Endodermal cell (in vitro differentiated cells): ENCODE results near the gene DUOX1. TPM values are rescaled to one million over a fixed set of nuclear protein-coding genes. Genes with fewer than 3 reads are reported as not detected.

ENCODE experiments used
- DNase-seq: peaks from one replicate; pipeline ENCODE4 v3.0.0-alpha.2; 2017
- H3K27ac ChIP-seq: 2 replicates; pipeline ENCODE4 v1.5.1; 2013; ENCODE audit warnings: mild to moderate bottlenecking, low read depth, low read length, moderate library complexity
- H3K27me3 ChIP-seq: 2 replicates; pipeline ENCODE4 v1.6.1; 2013; ENCODE audit warnings: mild to moderate bottlenecking, low read length, moderate library complexity; ENCODE audit not compliant: insufficient read depth, control insufficient read depth, poor library complexity, severe bottlenecking
- H3K36me3 ChIP-seq: 2 replicates; pipeline ENCODE4 v1.7.0; 2013; ENCODE audit warnings: mild to moderate bottlenecking, low read length, moderate library complexity; ENCODE audit not compliant: control insufficient read depth, insufficient read depth
- H3K4me1 ChIP-seq: one replicate; pipeline ENCODE4 v1.7.0; 2013; ENCODE audit warnings: low read length; ENCODE audit not compliant: control insufficient read depth, insufficient read depth
- H3K4me3 ChIP-seq: 2 replicates; pipeline ENCODE4 v1.5.1; 2013; ENCODE audit warnings: mild to moderate bottlenecking, low read length, moderate library complexity
- H3K9ac ChIP-seq: 2 replicates; pipeline ENCODE4 v1.6.1; 2013; ENCODE audit warnings: mild to moderate bottlenecking, low read length, moderate library complexity; ENCODE audit not compliant: poor library complexity, severe bottlenecking; ENCODE audit errors: extremely low read depth
- H3K9me3 ChIP-seq: 2 replicates; pipeline ENCODE4 v1.6.1; 2013; ENCODE audit warnings: mild to moderate bottlenecking, low read length, moderate library complexity; ENCODE audit not compliant: control insufficient read depth
- H3K27ac Mint-ChIP-seq: 2 replicates; pipeline ENCODE4 v1.8.0; 2020; ENCODE audit warnings: mixed read lengths
- H3K27me3 Mint-ChIP-seq: 2 replicates; pipeline ENCODE4 v1.8.0; 2021; ENCODE audit warnings: mild to moderate bottlenecking, mixed read lengths; ENCODE audit not compliant: insufficient read depth
- H3K36me3 Mint-ChIP-seq: 2 replicates; pipeline ENCODE4 v1.8.0; 2020; ENCODE audit warnings: low read depth, mixed read lengths
- H3K4me1 Mint-ChIP-seq: 2 replicates; pipeline ENCODE4 v1.8.0; 2020; ENCODE audit warnings: mixed read lengths
- H3K4me3 Mint-ChIP-seq: 2 replicates; pipeline ENCODE4 v1.8.0; 2020; ENCODE audit warnings: mild to moderate bottlenecking, moderate library complexity, mixed read lengths
- H3K9me3 Mint-ChIP-seq: 2 replicates; pipeline ENCODE4 v1.8.0; 2020; ENCODE audit warnings: mild to moderate bottlenecking, mixed read lengths
- WGBS, 2 experiments: methylation state at CpG; one replicate each; pipeline versions ENCODE4 v1.1.5 to v1.1.7; 2013; ENCODE audit warnings: missing lambda C conversion rate in 2 of 2, mixed read lengths in 1 of 2; ENCODE audit not compliant: insufficient coverage in 1 of 2, insufficient read length in 1 of 2; 5-methylcytosine and 5-hydroxymethylcytosine counted together
- total RNA-seq, 2 donors: library from RNA; stranded (reverse); fragmentation: NEBNext Ultra II Directional in 1 of 2; extraction: Animal tissue kit (Norgen Biotek cat#: 25700) in 1 of 2; gene quantifications; 2 replicates in 1 of 2; 3 replicates in 1 of 2; pipeline ENCODE4 v1.2.1, GENCODE V29; 2021
- TF ChIP-seq, protein P1 (sequence below): fragments of 200-600 bp; sonication (generic); conservative IDR thresholded peaks from 2 replicates; pipeline ENCODE4 v1.5.0; 2021; ENCODE audit warnings: antibody characterized with exemption, mild to moderate bottlenecking

The DUOX1 gene
- total RNA-seq, 2 donors from 2014 or later = 1.2 to 1.9 TPM

DNA sequence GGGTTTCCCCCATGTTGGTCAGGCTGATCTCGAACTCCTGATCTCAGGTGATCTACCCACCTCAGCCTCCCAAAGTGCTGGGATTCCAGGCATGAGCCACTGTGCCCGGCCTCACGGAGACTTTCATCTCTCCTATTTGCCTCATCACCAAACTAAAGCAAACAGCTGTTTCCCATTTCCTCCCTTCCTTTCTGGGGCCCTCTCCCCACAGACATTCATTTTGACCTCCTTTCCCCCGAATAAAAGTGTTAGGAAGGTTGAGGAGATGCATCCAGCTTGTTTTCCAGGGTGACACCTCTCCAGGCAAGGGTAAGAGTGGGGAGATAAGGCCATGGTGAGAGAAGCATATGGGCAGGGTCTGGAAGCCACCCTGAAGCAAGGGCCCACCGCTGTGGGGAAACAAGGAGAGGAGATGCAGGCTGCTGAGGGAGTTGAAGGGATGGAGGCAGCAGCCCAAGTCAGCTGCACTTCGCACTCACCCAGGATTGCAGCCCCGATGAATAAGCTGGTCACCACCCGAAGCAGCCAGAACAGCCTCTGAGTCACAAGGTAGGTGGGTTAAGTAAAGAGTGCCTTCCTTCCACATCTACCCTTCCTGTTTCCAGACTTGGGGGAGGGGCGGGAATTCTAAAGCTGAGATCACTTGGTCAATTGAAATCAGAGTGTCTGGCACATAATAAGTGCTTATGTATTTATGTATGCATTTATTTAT is 7.9 kb upstream of the DUOX1 start:
- no peak overlapping the region for H3K27ac Mint-ChIP-seq
- peaks cover 86% of the 10 kb centered on the region for H3K27me3 Mint-ChIP-seq
- TF ChIP-seq, protein P1, sequence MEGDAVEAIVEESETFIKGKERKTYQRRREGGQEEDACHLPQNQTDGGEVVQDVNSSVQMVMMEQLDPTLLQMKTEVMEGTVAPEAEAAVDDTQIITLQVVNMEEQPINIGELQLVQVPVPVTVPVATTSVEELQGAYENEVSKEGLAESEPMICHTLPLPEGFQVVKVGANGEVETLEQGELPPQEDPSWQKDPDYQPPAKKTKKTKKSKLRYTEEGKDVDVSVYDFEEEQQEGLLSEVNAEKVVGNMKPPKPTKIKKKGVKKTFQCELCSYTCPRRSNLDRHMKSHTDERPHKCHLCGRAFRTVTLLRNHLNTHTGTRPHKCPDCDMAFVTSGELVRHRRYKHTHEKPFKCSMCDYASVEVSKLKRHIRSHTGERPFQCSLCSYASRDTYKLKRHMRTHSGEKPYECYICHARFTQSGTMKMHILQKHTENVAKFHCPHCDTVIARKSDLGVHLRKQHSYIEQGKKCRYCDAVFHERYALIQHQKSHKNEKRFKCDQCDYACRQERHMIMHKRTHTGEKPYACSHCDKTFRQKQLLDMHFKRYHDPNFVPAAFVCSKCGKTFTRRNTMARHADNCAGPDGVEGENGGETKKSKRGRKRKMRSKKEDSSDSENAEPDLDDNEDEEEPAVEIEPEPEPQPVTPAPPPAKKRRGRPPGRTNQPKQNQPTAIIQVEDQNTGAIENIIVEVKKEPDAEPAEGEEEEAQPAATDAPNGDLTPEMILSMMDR = no peak
- Histone ChIP-seq H3K9me3 (no peaks in the 10 kb centered on the region), H3K9ac (no peak overlapping the region), H3K4me1 (no peaks in the 10 kb centered on the region), H3K36me3 (no peaks in the 10 kb centered on the region), H3K27ac (no peak overlapping the region), H3K27me3 (peaks cover 85% of the 10 kb centered on the region), H3K4me3 (no peak overlapping the region)
- WGBS, 2 experiments = 74 to 83% methylated on average over 6 to 8 of the region's 9 CpGs
- H3K4me3 Mint-ChIP-seq = no peak overlapping the region
- no peak for DNase-seq
- H3K9me3 Mint-ChIP-seq = peaks cover 7% of the 10 kb centered on the region
- H3K36me3 Mint-ChIP-seq = no peaks in the 10 kb centered on the region
- no peaks in the 10 kb centered on the region for H3K4me1 Mint-ChIP-seq

GRCh38 chr15:45122719-45123118 is 7.1 kb upstream of the DUOX1 start:
- no peak overlapping the region for H3K4me3 ChIP-seq
- no peaks in the 10 kb centered on the region for H3K4me1 ChIP-seq
- peaks cover 3% of the 10 kb centered on the region for H3K9me3 Mint-ChIP-seq
- WGBS, 2 experiments = 90% methylated on average over 6 to 7 of the region's 7 CpGs
- H3K27me3 Mint-ChIP-seq = peaks cover 82% of the 10 kb centered on the region
- no peak for DNase-seq
- no peak overlapping the region for H3K27ac Mint-ChIP-seq
- H3K4me3 Mint-ChIP-seq = no peak overlapping the region
- no peak overlapping the region for H3K27ac ChIP-seq
- H3K27me3 ChIP-seq = peaks cover 85% of the 10 kb centered on the region
- no peaks in the 10 kb centered on the region for H3K36me3 Mint-ChIP-seq
- TF ChIP-seq, protein P1 = no peak
- no peaks in the 10 kb centered on the region for H3K4me1 Mint-ChIP-seq
- H3K9ac ChIP-seq = no peak overlapping the region
- no peaks in the 10 kb centered on the region for H3K36me3 ChIP-seq
- H3K9me3 ChIP-seq = no peaks in the 10 kb centered on the region

- H3K9ac ChIP-seq = no peak overlapping the region
- TF ChIP-seq, protein P1 = no peak
- H3K9me3 Mint-ChIP-seq = no peaks in the 10 kb centered on the region
- H3K27me3 ChIP-seq = peaks cover 88% of the 10 kb centered on the region
- no peak for DNase-seq
- no peak overlapping the region for H3K4me3 Mint-ChIP-seq
- no peaks in the 10 kb centered on the region for H3K36me3 ChIP-seq
- H3K27ac Mint-ChIP-seq = no peak overlapping the region
- no peaks in the 10 kb centered on the region for H3K36me3 Mint-ChIP-seq
- no peaks in the 10 kb centered on the region for H3K4me1 Mint-ChIP-seq
- peaks cover 82% of the 10 kb centered on the region for H3K27me3 Mint-ChIP-seq
- no peaks in the 10 kb centered on the region for H3K4me1 ChIP-seq
- no peaks in the 10 kb centered on the region for H3K9me3 ChIP-seq
- no peak overlapping the region for H3K27ac ChIP-seq
- no peak overlapping the region for H3K4me3 ChIP-seq
Measured at GRCh38 chr15:45123397-45123796, 6.4 kb upstream of the DUOX1 start.
